NCI-H748 treated with DMSO at 0.1 percent for 48 hours (cell line): ENCODE data around the gene DCBLD2.
"Not testable (repeated sequence)": the region's sequence is repeated elsewhere in the genome, so short reads cannot be mapped to it uniquely, and the experiment has no call there.

ENCODE experiments used
- DNase-seq: peaks from one replicate; lab custom pipeline; 2025; lab: John Stamatoyannopoulos, UW

DCBLD2 gene

GRCh38 chr3:98892263-98892662 is 9.2 kb downstream of the DCBLD2 start:
- DNase-seq = no peak

- no peak for DNase-seq
Measured at GRCh38 chr3:98890965-98891910, 10.3 kb downstream of the DCBLD2 start.

DNA sequence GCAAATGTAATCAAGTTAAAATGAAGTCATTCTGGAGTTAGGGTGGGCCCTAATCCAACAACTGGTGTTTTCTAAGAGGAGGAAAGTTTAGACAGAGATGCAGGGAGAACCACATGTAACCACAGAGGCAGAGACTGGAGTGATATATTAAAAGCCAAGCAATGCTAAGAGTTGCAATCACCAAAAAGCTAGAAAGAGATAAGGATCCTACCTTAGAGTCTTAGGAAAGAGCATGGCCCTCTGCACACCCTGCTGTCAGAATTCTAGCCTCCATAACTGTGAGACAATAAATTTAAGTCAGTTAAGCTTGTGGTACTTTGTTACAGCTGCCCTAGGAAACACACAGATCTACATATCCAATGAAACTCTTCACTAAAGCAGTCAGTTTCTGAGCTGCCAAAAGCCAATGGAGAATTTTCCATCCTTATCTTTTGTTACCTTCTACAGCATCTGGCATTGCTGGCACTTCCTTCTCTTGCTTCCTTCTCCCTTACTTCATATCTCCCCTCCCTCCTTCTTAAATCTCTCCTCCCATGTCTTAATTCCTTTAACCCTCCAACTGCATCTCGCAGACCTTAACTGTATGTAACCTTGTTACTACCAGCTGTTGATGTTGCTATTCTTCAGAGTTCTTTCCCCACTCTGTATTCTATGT is 11.2 kb downstream of the DCBLD2 start:
- no peak for DNase-seq

GRCh38 chr3:98887684-98888083 is 13.8 kb downstream of the DCBLD2 start:
- no peak for DNase-seq

DNA sequence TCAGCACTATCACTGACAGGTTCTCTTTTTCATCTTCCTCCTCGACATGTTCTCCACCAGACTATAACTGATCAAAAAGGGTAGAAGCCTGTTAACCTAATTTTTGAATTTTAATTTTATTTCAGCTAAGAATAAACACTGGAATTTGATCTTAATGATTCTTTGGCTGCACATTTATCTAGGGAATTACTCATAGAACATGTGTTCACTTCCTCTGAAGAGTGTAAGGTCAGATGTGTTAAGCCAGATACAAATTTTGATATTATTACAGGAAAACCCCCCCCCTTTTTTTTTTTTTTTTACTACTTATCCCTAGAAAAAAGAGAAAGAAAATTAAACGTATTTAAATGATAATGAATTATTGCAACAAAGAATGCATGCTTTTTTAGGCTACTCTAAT is 15.0 kb downstream of the DCBLD2 start:
- DNase-seq = no peak

DNA sequence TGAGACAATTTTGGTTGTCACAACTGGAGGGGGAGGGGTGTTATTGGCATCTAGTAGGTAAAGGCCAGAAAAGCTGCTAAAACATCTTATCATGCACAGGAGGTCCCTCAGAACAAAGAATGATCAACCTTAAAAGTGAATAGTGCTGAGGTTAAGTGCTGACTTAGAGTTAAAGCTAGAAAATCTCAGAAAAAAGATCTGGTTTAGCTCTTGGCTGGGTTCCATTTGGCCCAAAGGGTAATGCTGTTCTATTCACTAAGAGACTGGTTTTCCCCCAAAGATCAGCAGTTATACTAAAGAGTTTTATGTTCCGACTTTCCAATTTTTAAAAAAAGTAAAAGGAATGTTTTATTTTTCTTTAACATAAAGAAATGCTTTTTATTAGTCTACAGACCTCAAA is 15.6 kb downstream of the DCBLD2 start:
- no peak for DNase-seq

GRCh38 chr3:98884675-98885371 is 16.7 kb downstream of the DCBLD2 start:
- DNase-seq = no peak

GRCh38 chr3:98882614-98883333 is 18.7 kb downstream of the DCBLD2 start:
- not testable (repeated sequence) for DNase-seq

DNA sequence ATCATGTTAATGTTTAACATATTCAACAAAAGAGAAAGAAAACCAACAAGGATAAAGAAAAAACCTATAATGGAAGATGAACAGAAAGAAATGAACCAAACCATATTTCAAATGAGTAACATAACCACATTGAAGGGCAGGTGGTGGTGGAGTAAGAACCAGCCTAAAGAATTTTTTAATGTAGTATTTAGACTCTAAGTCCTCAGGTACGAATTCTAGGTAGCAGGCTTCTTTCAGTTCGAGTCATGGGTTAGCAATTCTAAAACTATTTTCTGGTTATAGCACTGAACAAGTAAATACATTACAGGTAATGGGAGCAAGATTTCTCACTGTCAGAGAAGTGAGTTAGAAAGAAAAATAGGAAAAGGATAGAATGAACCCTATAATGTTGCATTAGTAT is 24.4 kb downstream of the DCBLD2 start:
- DNase-seq = no peak

- no peak for DNase-seq
Measured at GRCh38 chr3:98875535-98875934, 26.0 kb downstream of the DCBLD2 start.

- no peak for DNase-seq
Measured at GRCh38 chr3:98874602-98875249, 26.8 kb downstream of the DCBLD2 start.

DNA sequence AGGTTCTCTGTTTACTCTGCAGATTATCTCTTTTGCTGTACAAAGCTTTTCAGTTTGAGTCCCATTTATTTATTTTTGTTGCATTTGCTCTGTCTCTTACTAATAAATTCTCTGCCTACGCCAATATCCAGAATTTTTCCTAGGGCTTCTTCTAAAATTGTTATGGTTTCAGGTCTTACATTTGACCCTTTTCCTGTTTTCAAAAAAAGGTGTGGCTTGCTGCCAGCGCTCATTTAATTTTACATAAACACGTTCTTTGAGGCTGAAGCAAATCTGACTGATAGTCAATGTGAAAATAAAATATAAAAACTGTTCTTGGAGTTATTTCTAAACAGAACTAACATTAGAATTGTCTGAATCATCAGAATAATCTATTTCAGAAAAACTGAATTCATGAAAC is 32.1 kb downstream of the DCBLD2 start:
- DNase-seq = no peak

GRCh38 chr3:98857971-98858370 is 43.5 kb downstream of the DCBLD2 start:
- not testable (repeated sequence) for DNase-seq

DNA sequence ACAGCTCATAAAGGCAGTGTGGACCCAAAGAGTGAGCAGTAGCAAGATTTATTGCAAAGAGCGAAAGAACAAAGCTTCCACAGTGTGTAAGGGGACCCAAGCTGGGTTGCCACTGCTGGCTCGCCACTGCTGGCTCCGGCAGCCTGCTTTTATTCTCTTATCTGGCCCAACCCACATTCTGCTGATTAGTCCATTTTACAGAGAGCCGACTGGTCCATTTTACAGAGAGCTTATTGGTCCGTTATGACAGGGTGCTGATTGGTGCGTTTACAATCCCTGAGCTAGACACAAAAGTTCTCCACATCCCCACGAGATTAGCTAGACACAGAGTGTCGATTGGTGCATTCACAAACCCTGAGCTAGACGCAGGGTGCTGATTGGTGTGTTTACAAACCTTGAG is 44.2 kb downstream of the DCBLD2 start:
- not testable (repeated sequence) for DNase-seq

DNA sequence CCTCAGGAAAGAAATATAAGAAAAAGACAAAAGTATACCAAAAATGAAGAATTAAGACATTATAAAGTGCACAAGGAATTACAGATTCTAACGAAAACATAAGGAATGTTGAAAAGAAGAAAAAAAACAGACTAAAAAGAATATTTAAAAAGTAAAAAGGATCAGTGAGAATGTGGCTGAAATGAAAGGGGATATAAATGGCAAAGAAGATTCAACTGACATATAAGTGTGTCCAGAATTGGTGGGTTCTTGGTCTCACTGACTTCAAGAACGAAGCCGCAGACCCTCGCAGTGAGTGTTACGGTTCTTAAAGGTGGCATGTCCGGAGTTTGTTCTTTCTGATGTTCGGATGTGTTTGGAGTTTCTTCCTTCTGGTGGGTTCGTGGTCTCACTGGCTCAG is 44.8 kb downstream of the DCBLD2 start:
- DNase-seq = no peak

DNA sequence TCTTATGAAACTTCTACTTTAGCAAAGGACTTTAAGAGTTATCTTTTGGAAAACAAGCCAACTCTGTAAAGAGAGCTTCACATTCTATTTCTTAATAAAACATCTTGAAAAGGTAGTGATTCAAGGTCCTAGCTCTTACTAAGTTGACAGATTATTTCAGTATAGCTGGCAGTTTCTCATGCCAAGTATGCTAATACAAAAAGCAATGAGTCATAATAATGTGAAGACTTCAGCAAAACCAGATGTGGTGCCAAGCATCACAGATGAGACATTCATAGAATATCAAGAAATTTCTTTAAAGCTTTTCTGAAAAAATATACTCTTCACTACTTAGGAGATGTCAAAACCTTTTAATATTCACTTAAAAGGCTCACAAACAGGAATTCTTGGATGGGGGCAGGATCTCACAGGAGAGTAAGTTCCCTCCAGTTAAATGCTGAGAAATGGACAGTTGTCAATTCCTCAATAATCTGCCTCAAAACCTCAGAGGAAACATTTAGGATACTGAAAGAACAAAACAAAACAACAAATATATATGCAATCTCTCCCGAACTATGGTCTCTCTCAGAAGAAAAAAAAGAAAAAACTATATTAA is 45.6 kb downstream of the DCBLD2 start:
- DNase-seq = no peak

DNA sequence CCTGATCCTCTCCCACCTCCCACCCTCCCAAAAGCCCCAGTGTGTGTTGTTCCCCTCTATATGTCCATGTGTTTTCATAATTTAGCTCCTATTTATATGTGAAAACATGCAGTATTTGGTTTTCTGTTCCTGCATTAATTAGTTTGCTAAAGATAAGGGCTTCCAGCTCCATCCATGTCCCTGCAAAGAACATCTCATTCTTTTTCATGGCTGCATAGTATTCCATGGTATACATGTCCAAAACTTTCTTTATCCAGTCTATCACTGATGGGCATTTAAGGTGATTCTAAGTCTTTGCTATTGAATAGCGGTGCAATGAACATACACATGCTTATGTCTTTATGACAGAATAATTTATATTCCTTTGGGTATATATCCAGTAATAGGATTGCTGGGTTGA is 53.4 kb downstream of the DCBLD2 start:
- no peak for DNase-seq

GRCh38 chr3:98846101-98846500 is 55.4 kb downstream of the DCBLD2 start:
- DNase-seq = no peak

GRCh38 chr3:98843266-98843959 is 58.1 kb downstream of the DCBLD2 start:
- DNase-seq = no peak

- DNase-seq = no peak
Measured at GRCh38 chr3:98839846-98840245, 61.6 kb downstream of the DCBLD2 start.

DNA sequence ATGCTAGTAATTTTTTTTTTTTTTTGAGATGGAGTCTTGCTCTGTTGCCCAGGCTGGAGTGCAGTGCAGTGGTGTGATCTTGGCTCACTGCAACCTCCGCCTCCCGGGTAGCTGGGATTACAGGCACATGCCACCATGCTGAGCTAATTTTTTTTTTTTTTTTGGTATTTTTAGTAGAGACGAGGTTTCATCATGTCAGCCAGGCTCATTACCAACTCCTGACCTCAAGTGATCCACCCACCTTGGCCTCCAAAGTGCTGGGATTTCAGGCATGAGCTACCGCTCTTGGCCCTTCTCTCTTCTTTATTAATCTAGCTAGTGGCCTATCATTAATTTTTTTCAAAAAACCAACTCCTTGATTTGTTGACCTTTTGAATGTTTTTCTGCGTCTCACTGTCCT is 70.4 kb downstream of the DCBLD2 start:
- not testable (repeated sequence) for DNase-seq
